DOHH2 (cell line): Measurements from ENCODE around the gene H1-8.

ENCODE experiments used
- H3F3A ChIP-seq: fragments of 200-600 bp; sonication (generic), shearing (Covaris generic); 2 replicates; pipeline ENCODE4 v1.6.0; 2016; ENCODE audit warnings: antibody characterized with exemption, mild to moderate bottlenecking; ENCODE audit not compliant: control insufficient read depth, insufficient read depth
- H3K27ac ChIP-seq: fragments of 200-600 bp; sonication (generic); 2 replicates; pipeline ENCODE4 v1.5.1; 2014; ENCODE audit warnings: low read depth, mild to moderate bottlenecking, low read length, moderate library complexity
- H3K27me3 ChIP-seq: fragments of 200-600 bp; sonication (generic); 2 replicates; pipeline ENCODE4 v1.6.1; 2014; ENCODE audit warnings: mild to moderate bottlenecking, low read length, mixed read lengths; ENCODE audit not compliant: control insufficient read depth
- H3K36me3 ChIP-seq: fragments of 200-600 bp; sonication (generic); 2 replicates; pipeline ENCODE4 v1.6.1; 2014; ENCODE audit warnings: mild to moderate bottlenecking, low read length, moderate library complexity, mixed read lengths; ENCODE audit not compliant: control insufficient read depth
- H3K4me1 ChIP-seq: fragments of 200-600 bp; sonication (generic); 2 replicates; pipeline ENCODE4 v1.6.1; 2014; ENCODE audit warnings: mild to moderate bottlenecking, low read length, mixed read lengths; ENCODE audit not compliant: control insufficient read depth
- H3K4me2 ChIP-seq: fragments of 200-600 bp; sonication (generic); 2 replicates; pipeline ENCODE4 v1.6.0; 2014; ENCODE audit warnings: mild to moderate bottlenecking, low read length, moderate library complexity
- H3K4me3 ChIP-seq: fragments of 200-600 bp; sonication (generic); 2 replicates; pipeline ENCODE4 v1.5.1; 2014; ENCODE audit warnings: mild to moderate bottlenecking, low read length, mixed read lengths
- H3K79me2 ChIP-seq: fragments of 200-600 bp; sonication (generic); 2 replicates; pipeline ENCODE4 v1.6.1; 2014; ENCODE audit warnings: mild to moderate bottlenecking, low read length, mixed read lengths; ENCODE audit not compliant: control insufficient read depth
- H3K9me2 ChIP-seq: fragments of 200-600 bp; sonication (generic); replicated peaks from 2 replicates; pipeline ENCODE4 v1.6.1; 2014; ENCODE audit warnings: mild to moderate bottlenecking, low read length, mixed read lengths; ENCODE audit not compliant: control insufficient read depth
- H3K9me3 ChIP-seq: fragments of 200-600 bp; sonication (generic); 2 replicates; pipeline ENCODE4 v1.6.1; 2014; ENCODE audit warnings: antibody characterized with exemption, low read length, mixed read lengths; ENCODE audit not compliant: control insufficient read depth, insufficient read depth
- H4K20me1 ChIP-seq: fragments of 200-600 bp; sonication (generic); 2 replicates; pipeline ENCODE4 v1.6.0; 2014; ENCODE audit warnings: low read depth, mild to moderate bottlenecking, antibody characterized with exemption, low read length, moderate library complexity; ENCODE audit not compliant: control insufficient read depth, insufficient read depth
- CTCF ChIP-seq: fragments of 200-600 bp; sonication (generic); IDR thresholded peaks from one replicate; pipeline ENCODE4 v1.5.1; 2014; ENCODE audit warnings: antibody characterized with exemption, mild to moderate bottlenecking, low read depth, low read length; ENCODE audit not compliant: poor library complexity, severe bottlenecking
- EZH2phosphoT487 ChIP-seq: fragments of 200-600 bp; sonication (generic); IDR thresholded peaks from 2 replicates; pipeline ENCODE4 v1.6.1; 2017; ENCODE audit warnings: borderline replicate concordance, mild to moderate bottlenecking, antibody characterized with exemption, low read length, moderate library complexity, mixed read lengths

Gene H1-8

GRCh38 chr3:129575997-129576384, 33.0 kb downstream of the H1-8 start:
- H3K9me3 ChIP-seq = no peaks in the 10 kb centered on the region

GRCh38 chr3:129576514-129577352, 33.8 kb downstream of the H1-8 start:
- Histone ChIP-seq H3K79me2 (no peaks in the 10 kb centered on the region), H3K9me2 (no peaks in the 10 kb centered on the region), H3K9me3 (no peaks in the 10 kb centered on the region), H3K36me3 (no peaks in the 10 kb centered on the region), H3K27me3 (no peaks in the 10 kb centered on the region), H3K4me2 (peak overlapping the region; percentile 82), H3K4me1 (peaks cover 54% of the 10 kb centered on the region), H3F3A (0 out of 2 replicates have a peak, but pooled peaks cover 3% of the 10 kb centered on the region), H4K20me1 (no peaks in the 10 kb centered on the region), H3K4me3 (peak overlapping the region; percentile 68), H3K27ac (peak overlapping the region; percentile 85)
- TF ChIP-seq EZH2phosphoT487 (no peak), CTCF (no peak)

More at GRCh38 chr3:129575997-129576384, 33.0 kb downstream of the H1-8 start:
- peak overlapping the region; percentile 68 for H3K4me3 ChIP-seq
- no peaks in the 10 kb centered on the region for H3K9me2 ChIP-seq
- H3K27me3 ChIP-seq = no peaks in the 10 kb centered on the region
- no peaks in the 10 kb centered on the region for H3K36me3 ChIP-seq
- no peaks in the 10 kb centered on the region for H3K79me2 ChIP-seq
- peaks cover 54% of the 10 kb centered on the region for H3K4me1 ChIP-seq
- H4K20me1 ChIP-seq = no peaks in the 10 kb centered on the region
- H3F3A ChIP-seq = 0 out of 2 replicates have a peak, but pooled peaks cover 3% of the 10 kb centered on the region
- peak overlapping the region; percentile 82 for H3K4me2 ChIP-seq
- TF ChIP-seq EZH2phosphoT487 = no peak
- no peak for TF ChIP-seq CTCF
- peak overlapping the region; percentile 85 for H3K27ac ChIP-seq

- Histone ChIP-seq H3K4me3 (peak overlapping the region; percentile 68), H3K9me3 (no peaks in the 10 kb centered on the region), H3K9me2 (no peaks in the 10 kb centered on the region), H3F3A (peaks cover 3% of the 10 kb centered on the region; the same call in 1 of the 2 replicates), H3K27me3 (no peaks in the 10 kb centered on the region), H3K36me3 (no peaks in the 10 kb centered on the region), H4K20me1 (no peaks in the 10 kb centered on the region), H3K27ac (peak overlapping the region; percentile 85), H3K79me2 (no peaks in the 10 kb centered on the region), H3K4me2 (peak overlapping the region; percentile 82), H3K4me1 (peaks cover 55% of the 10 kb centered on the region)
- TF ChIP-seq CTCF (no peak), EZH2phosphoT487 (no peak)
Measured at GRCh38 chr3:129577366-129577765, 34.4 kb downstream of the H1-8 start.
